Esophagus muscularis mucosa (tissue), 3 donors: ENCODE data around the gene KCNJ12.
"Not testable (repeated sequence)": the region's sequence is repeated elsewhere in the genome, so short reads cannot be mapped to it uniquely, and the experiment has no call there.

Experiments used
- POLR2A ChIP-seq: fragments of 450-650 bp; IDR thresholded peaks from one replicate; pipeline ENCODE4 v1.6.1; 2017; ENCODE audit warnings: antibody characterized with exemption, moderate library complexity, mild to moderate bottlenecking, low read depth
- POLR2AphosphoS5 ChIP-seq, 2 donors: sonication (generic); formaldehyde crosslinking; IDR thresholded peaks; one replicate each; pipeline ENCODE4 v1.6.1; 2017; ENCODE audit warnings: antibody characterized with exemption in 2 of 2
- TF ChIP-seq, protein P1 (sequence below), 3 experiments: fragments of 200-600 bp in 2 of 3; fragments of 450-650 bp in 1 of 3; sonication (generic) in 2 of 3; IDR thresholded peaks; one replicate each; pipeline ENCODE4 v1.5.1; 2017 to 2019; ENCODE audit warnings: antibody characterized with exemption in 3 of 3, mild to moderate bottlenecking in 2 of 3, moderate library complexity in 1 of 3

GRCh38 chr17:21434976-21435375, 58.8 kb downstream of the KCNJ12 start:
- TF ChIP-seq, protein P1, sequence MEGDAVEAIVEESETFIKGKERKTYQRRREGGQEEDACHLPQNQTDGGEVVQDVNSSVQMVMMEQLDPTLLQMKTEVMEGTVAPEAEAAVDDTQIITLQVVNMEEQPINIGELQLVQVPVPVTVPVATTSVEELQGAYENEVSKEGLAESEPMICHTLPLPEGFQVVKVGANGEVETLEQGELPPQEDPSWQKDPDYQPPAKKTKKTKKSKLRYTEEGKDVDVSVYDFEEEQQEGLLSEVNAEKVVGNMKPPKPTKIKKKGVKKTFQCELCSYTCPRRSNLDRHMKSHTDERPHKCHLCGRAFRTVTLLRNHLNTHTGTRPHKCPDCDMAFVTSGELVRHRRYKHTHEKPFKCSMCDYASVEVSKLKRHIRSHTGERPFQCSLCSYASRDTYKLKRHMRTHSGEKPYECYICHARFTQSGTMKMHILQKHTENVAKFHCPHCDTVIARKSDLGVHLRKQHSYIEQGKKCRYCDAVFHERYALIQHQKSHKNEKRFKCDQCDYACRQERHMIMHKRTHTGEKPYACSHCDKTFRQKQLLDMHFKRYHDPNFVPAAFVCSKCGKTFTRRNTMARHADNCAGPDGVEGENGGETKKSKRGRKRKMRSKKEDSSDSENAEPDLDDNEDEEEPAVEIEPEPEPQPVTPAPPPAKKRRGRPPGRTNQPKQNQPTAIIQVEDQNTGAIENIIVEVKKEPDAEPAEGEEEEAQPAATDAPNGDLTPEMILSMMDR (IDR thresholded peaks at IDR 0.05) = not testable (repeated sequence)
- not testable (repeated sequence) for TF ChIP-seq POLR2AphosphoS5 (IDR thresholded peaks at IDR 0.05); POLR2A
